ENCODE data around the gene ANKRD42.

DNA sequence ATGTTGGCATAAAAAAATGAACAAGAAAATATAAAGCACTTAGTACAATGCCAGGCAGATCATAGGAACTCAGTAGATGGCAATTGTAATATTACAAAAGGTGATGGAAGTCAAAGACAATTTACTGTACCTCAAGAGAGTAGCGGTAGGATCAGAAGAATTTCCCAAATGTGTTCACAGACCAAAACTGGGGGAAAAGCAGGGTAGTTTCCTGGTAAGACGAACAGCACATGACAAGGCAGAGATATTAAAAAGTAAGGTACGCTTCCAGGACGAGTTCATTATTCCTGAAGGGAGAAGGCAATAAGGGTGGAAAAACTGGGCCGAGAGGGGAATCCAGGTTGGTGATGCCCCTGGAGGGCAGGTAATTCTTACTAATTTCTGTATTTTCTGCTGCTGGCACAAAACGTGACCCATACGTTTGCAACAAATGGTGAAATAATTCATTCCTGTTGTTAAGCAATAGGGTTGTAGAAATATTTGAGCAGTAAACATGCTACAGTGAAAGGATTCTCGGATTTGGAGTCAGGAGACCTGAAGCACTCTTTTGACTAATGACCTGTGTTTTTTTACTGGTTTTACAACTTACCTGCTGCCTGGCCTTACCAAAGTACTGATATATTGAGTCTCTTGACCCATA lies 786 bp upstream of the ANKRD42 start:
- TF ChIP-seq, protein P1, sequence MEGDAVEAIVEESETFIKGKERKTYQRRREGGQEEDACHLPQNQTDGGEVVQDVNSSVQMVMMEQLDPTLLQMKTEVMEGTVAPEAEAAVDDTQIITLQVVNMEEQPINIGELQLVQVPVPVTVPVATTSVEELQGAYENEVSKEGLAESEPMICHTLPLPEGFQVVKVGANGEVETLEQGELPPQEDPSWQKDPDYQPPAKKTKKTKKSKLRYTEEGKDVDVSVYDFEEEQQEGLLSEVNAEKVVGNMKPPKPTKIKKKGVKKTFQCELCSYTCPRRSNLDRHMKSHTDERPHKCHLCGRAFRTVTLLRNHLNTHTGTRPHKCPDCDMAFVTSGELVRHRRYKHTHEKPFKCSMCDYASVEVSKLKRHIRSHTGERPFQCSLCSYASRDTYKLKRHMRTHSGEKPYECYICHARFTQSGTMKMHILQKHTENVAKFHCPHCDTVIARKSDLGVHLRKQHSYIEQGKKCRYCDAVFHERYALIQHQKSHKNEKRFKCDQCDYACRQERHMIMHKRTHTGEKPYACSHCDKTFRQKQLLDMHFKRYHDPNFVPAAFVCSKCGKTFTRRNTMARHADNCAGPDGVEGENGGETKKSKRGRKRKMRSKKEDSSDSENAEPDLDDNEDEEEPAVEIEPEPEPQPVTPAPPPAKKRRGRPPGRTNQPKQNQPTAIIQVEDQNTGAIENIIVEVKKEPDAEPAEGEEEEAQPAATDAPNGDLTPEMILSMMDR (IDR thresholded peaks at IDR 0.05): no peak
- TF ChIP-seq BHLHE40 (IDR thresholded peaks at IDR 0.05; ENCODE audit: low read depth, low read length): no peak

Measured in A549 (cell line).